GM21390 (cell line): Measurements from ENCODE around the gene SLC25A39.

Experiments
- ATAC-seq: cut with Tn5 transposase; IDR thresholded peaks from one replicate; pipeline ENCODE4 v1.9.1; 2021; ENCODE audit not compliant: unreplicated experiment

SLC25A39 gene

GRCh38 chr17:44314869-44315661 lies 9.6 kb downstream of the SLC25A39 start:
- no peak for ATAC-seq

- ATAC-seq: no peak
These were observed 10.1 kb downstream of the SLC25A39 start for GRCh38 chr17:44314524-44314868.

GRCh38 chr17:44314031-44314430 lies 10.6 kb downstream of the SLC25A39 start:
- no peak for ATAC-seq

- no peak for ATAC-seq
These were observed 12.1 kb downstream of the SLC25A39 start for GRCh38 chr17:44312396-44313104.

- no peak for ATAC-seq
These were observed 13.0 kb downstream of the SLC25A39 start for GRCh38 chr17:44311562-44312181.

DNA sequence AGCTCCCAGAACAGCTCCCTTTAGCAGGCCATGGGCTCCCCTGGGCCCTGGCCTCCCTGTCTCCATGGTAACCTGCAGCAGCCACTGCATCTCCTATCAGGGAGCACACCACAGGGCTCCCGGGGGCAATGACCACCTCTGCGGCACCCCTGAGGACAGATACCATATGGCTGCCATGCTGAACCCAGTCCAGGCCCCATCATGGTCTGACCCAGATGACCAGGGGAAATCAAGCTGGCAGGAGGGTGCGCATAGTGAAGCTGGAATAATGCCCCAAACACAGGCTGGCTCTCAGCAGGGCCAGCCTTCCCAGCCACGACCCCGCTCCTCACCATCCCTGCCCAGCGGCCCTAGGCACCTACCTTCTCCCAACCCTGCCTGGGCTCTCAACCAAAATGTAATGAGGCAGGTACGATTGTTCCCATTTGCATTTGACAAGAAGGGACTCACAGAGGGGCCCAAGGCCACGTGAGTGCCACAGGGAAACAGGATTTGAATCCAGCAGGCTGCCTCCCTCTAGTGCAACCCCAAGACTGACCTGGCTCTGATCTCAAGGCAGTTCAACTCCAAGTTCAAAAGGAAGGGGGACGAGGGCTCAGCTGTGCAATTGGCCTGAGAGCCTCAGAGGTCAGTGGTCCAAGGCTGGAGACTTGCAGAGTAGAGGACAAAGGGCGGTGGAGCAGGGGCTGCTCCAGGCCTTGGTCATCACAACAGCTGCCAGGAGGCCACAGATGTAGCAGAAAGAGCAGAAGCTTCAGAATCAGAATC lies 13.8 kb downstream of the SLC25A39 start:
- no peak for ATAC-seq

DNA sequence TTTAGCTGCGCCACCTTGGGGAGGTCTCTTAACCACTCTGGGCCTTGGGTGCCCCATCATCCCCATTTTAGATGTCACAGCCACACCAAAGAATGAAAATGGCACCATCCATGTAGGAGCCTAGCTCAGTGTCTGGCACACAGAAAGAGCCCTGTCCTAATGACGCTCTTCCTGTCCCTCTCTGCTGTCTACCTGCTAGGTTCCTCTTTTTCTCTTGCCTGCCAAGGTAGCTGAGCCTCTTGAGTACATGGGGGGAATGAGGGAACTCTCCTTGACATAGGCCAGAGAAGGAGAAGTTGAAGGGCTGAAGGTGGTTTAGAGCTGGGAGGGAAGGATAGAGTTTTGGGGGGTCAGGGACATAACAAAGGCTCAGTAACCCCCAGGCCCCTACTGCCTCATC lies 14.4 kb downstream of the SLC25A39 start:
- no peak for ATAC-seq

DNA sequence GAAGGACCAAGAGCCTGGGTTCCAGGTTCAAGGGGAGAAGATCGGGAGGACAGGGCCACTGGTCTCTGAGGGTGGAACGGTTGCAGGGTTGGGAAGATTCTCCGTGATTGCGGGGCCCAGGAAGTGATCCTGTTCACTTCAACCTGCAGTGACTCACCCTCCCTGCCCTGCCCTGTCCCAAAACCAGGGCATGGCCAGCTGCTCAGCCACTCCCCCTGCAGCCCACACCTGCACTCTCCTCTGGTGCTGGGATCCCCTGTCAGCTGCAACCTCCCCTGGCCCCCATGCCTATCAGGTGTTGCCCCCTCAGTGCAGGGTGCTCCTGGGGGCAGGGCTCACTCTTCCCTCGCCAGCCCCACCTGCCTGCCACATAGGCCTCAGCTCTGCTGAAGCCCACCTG lies 15.2 kb downstream of the SLC25A39 start:
- no peak for ATAC-seq

DNA sequence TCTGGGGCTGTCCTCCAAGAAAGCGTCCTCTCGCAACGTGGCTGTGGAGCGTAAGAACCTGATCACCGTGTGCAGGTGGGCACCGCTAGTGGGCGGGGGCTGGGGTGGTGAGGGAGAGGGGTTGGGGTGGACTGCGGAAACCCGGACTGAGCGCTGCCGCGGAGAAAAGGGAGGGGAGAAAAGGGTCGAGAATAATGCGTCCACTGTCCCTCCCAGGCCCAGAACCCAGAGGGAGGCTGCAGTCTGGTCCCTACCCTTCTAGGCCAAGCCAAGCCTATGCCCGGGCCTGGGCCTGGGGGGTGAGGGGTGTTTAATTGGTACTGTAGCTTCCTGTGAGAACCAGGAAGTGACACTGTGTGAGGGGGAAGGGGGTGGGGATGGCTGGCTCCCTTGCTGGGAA lies 15.8 kb downstream of the SLC25A39 start:
- ATAC-seq: no peak

- no peak for ATAC-seq
These were observed 16.3 kb downstream of the SLC25A39 start, which contains the start of gene RUNDC3A for GRCh38 chr17:44308320-44308818. Gene RUNDC3A, plus strand, starts transcription at chr17:44308601. Its CDS starts 232 bp downstream, at chr17:44308833.

- no peak for ATAC-seq
These were observed 17.0 kb downstream of the SLC25A39 start for GRCh38 chr17:44307387-44308186.

GRCh38 chr17:44304651-44305050 lies 20.0 kb downstream of the SLC25A39 start:
- no peak for ATAC-seq

GRCh38 chr17:44297975-44298374 lies 26.6 kb downstream of the SLC25A39 start:
- ATAC-seq: no peak

DNA sequence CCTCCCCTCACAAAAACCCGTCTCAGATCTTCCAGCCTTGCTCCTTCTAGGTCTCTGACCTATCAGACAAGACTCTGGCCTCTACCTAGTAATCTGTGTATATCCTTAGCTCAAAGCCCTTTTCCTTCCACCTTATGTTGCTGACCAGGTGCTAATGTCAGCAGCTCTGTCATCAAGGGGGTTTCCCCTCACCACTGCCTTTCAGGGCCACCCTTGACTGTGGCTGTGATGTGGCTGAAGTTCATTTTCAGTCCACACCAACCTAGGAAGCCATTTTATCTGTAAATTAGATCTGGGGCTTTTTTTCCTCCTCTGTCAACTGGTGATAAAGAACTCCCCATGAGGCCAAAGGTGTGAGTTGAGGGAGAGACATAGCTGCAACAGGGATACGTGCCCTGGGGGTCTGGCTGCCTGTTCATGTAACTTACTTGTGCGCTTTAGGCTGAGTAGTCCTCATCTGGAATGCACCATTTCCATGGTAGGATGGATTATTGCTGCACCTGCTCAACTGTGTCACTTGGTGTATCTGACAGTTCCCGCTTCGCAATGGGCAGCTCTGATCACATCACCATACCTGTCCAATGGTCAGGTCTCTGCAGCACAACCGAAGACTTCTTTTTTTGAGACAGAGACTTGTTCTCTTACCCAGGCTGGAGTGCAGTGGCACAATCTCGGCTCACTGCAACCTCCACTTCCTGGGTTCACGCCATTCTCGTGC lies 31.0 kb downstream of the SLC25A39 start:
- ATAC-seq: no peak

DNA sequence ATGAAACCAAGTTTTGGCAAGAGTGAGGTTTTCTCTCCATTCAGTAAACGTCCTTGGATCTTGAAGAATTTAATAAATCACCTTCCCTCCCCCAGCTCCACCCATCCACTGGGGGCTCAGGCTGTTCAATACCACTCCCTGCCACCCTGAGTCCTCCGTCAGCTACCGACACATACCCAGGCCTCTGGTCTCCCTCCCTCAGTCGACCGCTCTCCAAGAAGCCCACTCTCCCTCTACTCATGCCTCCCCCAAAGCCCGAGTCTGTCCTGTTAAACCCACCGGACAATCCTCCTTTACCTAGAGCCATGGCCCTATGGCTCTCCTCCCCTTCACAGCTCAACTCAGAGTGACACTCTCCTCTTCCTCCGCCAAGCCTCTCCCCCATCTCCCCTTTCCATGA lies 37.0 kb downstream of the SLC25A39 start:
- no peak for ATAC-seq

GRCh38 chr17:44284024-44284400 lies 40.6 kb downstream of the SLC25A39 start:
- no peak for ATAC-seq

- no peak for ATAC-seq
These were observed 41.1 kb downstream of the SLC25A39 start for GRCh38 chr17:44283344-44284023.

DNA sequence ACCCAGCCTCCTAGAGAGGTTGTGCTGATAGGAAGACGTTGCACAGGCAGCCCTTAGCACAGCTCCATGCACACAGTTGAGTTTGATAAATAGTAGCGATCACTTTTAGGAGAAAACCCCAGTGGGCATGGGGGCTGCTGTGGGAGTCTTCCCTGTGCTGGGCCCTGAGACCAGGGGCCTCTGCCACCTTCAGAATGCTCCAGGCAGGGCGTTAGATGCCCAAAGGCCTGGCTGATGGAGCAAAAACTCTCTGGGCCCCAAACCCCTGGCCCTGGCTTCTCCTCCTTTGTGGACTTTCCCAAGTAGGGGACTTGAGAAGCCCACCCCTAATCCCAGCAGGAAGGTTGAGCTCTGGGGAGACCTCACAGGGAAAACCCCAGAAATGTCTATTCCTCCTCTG lies 42.4 kb downstream of the SLC25A39 start:
- no peak for ATAC-seq

GRCh38 chr17:44281570-44281969 lies 43.1 kb downstream of the SLC25A39 start:
- ATAC-seq: no peak
